Psoas muscle (tissue), 8 donors: ENCODE data around the gene SIDT2. TPM values are rescaled to one million over a fixed set of nuclear protein-coding genes. Genes with fewer than 3 reads are reported as not detected.

Source experiments
- ATAC-seq, 4 donors: fragments of 200-7000 bp; cut with Tn5 transposase; one replicate each; pipeline ENCODE4 v1.9.1; 2020; ENCODE audit warnings: moderate library complexity in 3 of 4, mild to moderate bottlenecking in 2 of 4
- DNase-seq, 2 donors: peaks; one replicate each; pipeline ENCODE4 v3.0.0-alpha.2; 2020
- H3K27ac ChIP-seq: fragments of 200-600 bp; one replicate; pipeline ENCODE4 v1.8.0; 2022
- H3K27me3 ChIP-seq, 3 donors: fragments of 200-600 bp in 1 of 3; one replicate each; pipeline versions ENCODE4 v1.6.1 to v1.8.0; 2013 to 2022; ENCODE audit warnings: low read length in 2 of 3, mild to moderate bottlenecking in 2 of 3, moderate library complexity in 1 of 3; ENCODE audit not compliant: insufficient read depth in 3 of 3
- H3K36me3 ChIP-seq, 2 donors: fragments of 200-600 bp in 1 of 2; one replicate each; pipeline versions ENCODE4 v1.6.1 to v1.8.0; 2013 to 2022; ENCODE audit warnings: low read depth in 1 of 2, mild to moderate bottlenecking in 1 of 2, moderate library complexity in 1 of 2; ENCODE audit not compliant: insufficient read depth in 1 of 2
- H3K4me1 ChIP-seq: fragments of 200-600 bp; one replicate; pipeline ENCODE4 v1.8.0; 2022
- H3K4me3 ChIP-seq: fragments of 200-600 bp; one replicate; pipeline ENCODE4 v1.8.0; 2022; ENCODE audit warnings: mild to moderate bottlenecking
- H3K9me3 ChIP-seq: fragments of 200-600 bp; one replicate; pipeline ENCODE4 v1.8.0; 2022
- CTCF ChIP-seq: fragments of 200-600 bp; IDR thresholded peaks from one replicate; pipeline ENCODE4 v1.8.0; 2022; ENCODE audit warnings: antibody characterized with exemption
- WGBS, 3 donors: extraction: QIAGEN DNeasy Blood & Tissue Kit; methylation state at CpG; one replicate each; pipeline versions ENCODE4 v1.1.6 to v1.1.7; 2013; 5-methylcytosine and 5-hydroxymethylcytosine counted together
- intact Hi-C, 2 donors: fragments of 100-400 bp; cut with DNase I; formaldehyde crosslinking; loops; one replicate each; pipeline versions ENCODE4 v1.11.0 to v1.14.2; 2022
- polyA plus RNA-seq, 3 donors: library from polyadenylated mRNA; stranded (reverse); fragments of 200-250 nt; gene quantifications; one replicate each; pipeline ENCODE4 v1.2.3, GENCODE V29; 2013
- total RNA-seq, 4 donors: library from RNA; stranded (reverse); fragmentation: NEBNext Ultra II Directional in 2 of 4; extraction: Animal tissue kit (Norgen Biotek cat#: 25700) in 2 of 4; gene quantifications; one replicate each; pipeline versions ENCODE4 v1.2.1 to v1.2.4, GENCODE V29; 2021 to 2023
- donor health status: healthy with polysubstance abuse.
- donor health status: DM: no; HTN: no; CAD: no; lungs with moderate emphysema.
- donor health status: Bipolar disorder and iron deficiency.
- donor health status: healthy.
- donor health status: DM: yes; HTN: yes; CAD: no.
- donor health status: DM: no; HTN: no; CAD: no.
- donor health status: DM: no; HTN: no; CAD: no.
- donor health status: DM: yes; HTN: yes; CAD: no.

SIDT2 gene
- total and polyA plus RNA-seq, 7 donors, result 7.1 to 22.8 (median 12.6) TPM

GRCh38 chr11:117143390-117143789 lies 35.2 kb upstream of the SIDT2 start:
- DNase-seq (peak; percentile 34 to 72), ATAC-seq (peak; percentile 41 to 60 (median 54))
- no peak for TF ChIP-seq CTCF
- H3K4me1 ChIP-seq, result peaks cover 28% of the 10 kb centered on the region
- H3K9me3 ChIP-seq, result no peaks in the 10 kb centered on the region
- H3K36me3 ChIP-seq, result peaks cover 0 to 14% of the 10 kb centered on the region in 2 donors
- 4 to 10% (median 5%) methylated on average over 5 of the region's 5 CpGs for WGBS, 3 donors
- peak overlapping the region; percentile 87 for H3K27ac ChIP-seq
- H3K4me3 ChIP-seq, result peak overlapping the region; percentile 98
- intact Hi-C loops, result no loop called here
- H3K27me3 ChIP-seq, result no peaks in the 10 kb centered on the region

GRCh38 chr11:117143871-117144476 lies 34.6 kb upstream of the SIDT2 start, which contains the start of gene PAFAH1B2:
Gene PAFAH1B2, plus strand, starts transcription at chr11:117144287. Its CDS starts 8,161 bp downstream, at chr11:117152448.
- WGBS, 3 donors, result 0% methylated on average over 34 to 48 of the region's 48 CpGs
- Histone ChIP-seq H3K27me3 (no peaks in the 10 kb centered on the region), H3K36me3 (peaks cover 0 to 14% of the 10 kb centered on the region in 2 donors), H3K4me3 (peak within 1 kb of the TSS; percentile 98), H3K4me1 (peaks cover 32% of the 10 kb centered on the region), H3K9me3 (no peaks in the 10 kb centered on the region), H3K27ac (peak within 1 kb of the TSS; percentile 87)
- DNase-seq, result peak; percentile 96 to 98
- peak; percentile 97 to 98 (median 98) for ATAC-seq
- TF ChIP-seq CTCF, result no peak
- intact Hi-C loops, result no loop called here

GRCh38 chr11:117144477-117145392 lies 33.8 kb upstream of the SIDT2 start:
- intact Hi-C loops, result no loop called here
- DNase-seq (peak; percentile 53 to 64), ATAC-seq (peak; percentile 78 to 81 (median 79))
- no peaks in the 10 kb centered on the region for H3K9me3 ChIP-seq
- WGBS, 3 donors, result 0 to 1% (median 0%) methylated on average over 31 to 62 of the region's 62 CpGs
- H3K36me3 ChIP-seq, result peaks cover 0 to 14% of the 10 kb centered on the region in 2 donors
- H3K4me3 ChIP-seq, result peak overlapping the region; percentile 98
- H3K27me3 ChIP-seq, result no peaks in the 10 kb centered on the region
- H3K27ac ChIP-seq, result peak overlapping the region; percentile 87
- H3K4me1 ChIP-seq, result peaks cover 34% of the 10 kb centered on the region
- TF ChIP-seq CTCF, result no peak

GRCh38 chr11:117145393-117145761 lies 33.2 kb upstream of the SIDT2 start:
- Histone ChIP-seq H3K4me3 (peak overlapping the region; percentile 98), H3K27ac (peak overlapping the region; percentile 87), H3K36me3 (peaks cover 0 to 14% of the 10 kb centered on the region in 2 donors), H3K9me3 (no peaks in the 10 kb centered on the region), H3K4me1 (peaks cover 39% of the 10 kb centered on the region), H3K27me3 (no peaks in the 10 kb centered on the region)
- WGBS, 3 donors, result 3 to 5% (median 4%) methylated on average over 5 of the region's 5 CpGs
- no peak for TF ChIP-seq CTCF
- no peak for DNase-seq
- intact Hi-C loops, result no loop called here
- no peak for ATAC-seq
